Left lobe of liver (tissue), 2 donors: ENCODE measurements around the gene MTSS2. TPM values are rescaled to one million over a fixed set of nuclear protein-coding genes. Genes with fewer than 3 reads are reported as not detected.
A peak's percentile ranks its signal among the peaks of the same experiment; 100 is the strongest.
"Not testable (repeated sequence)": the region's sequence is repeated elsewhere in the genome, so short reads cannot be mapped to it uniquely, and the experiment has no call there.

Experiments used
- ATAC-seq: fragments of 200-7000 bp; cut with Tn5 transposase; one replicate; pipeline ENCODE4 v1.9.1; 2020; ENCODE audit warnings: mild to moderate bottlenecking, moderate library complexity
- DNase-seq: peaks from one replicate; pipeline ENCODE4 v3.0.0-alpha.2; 2020; ENCODE audit warnings: low spot score
- total RNA-seq: library from RNA; stranded (reverse); gene quantifications from one replicate; pipeline ENCODE4 v1.2.1, GENCODE V29; 2021
- donor health status: DM: no; HTN: no; CAD: no; lungs with moderate emphysema.
- donor health status: DM: no; HTN: yes; CAD: no.

MTSS2 gene
- total RNA-seq, 1 donor from 2014 or later = 58.1 TPM

- no peak for ATAC-seq
Measured at GRCh38 chr16:70676675-70677498, 9.0 kb downstream of the MTSS2 start.

GRCh38 chr16:70675851-70676513 is 9.9 kb downstream of the MTSS2 start:
- DNase-seq (no peak), ATAC-seq (peak; percentile 5)

More at GRCh38 chr16:70676675-70677498, 9.0 kb downstream of the MTSS2 start:
- no peak for DNase-seq

- no peak for DNase-seq
- peak; percentile 6 for ATAC-seq
Measured at GRCh38 chr16:70674221-70675014, 11.4 kb downstream of the MTSS2 start.

- not testable (repeated sequence) for DNase-seq
Measured at GRCh38 chr16:70670938-70671337, 14.9 kb downstream of the MTSS2 start.

GRCh38 chr16:70670175-70670574 is 15.7 kb downstream of the MTSS2 start:
- ATAC-seq (no peak), DNase-seq (no peak)

More at GRCh38 chr16:70670938-70671337, 14.9 kb downstream of the MTSS2 start:
- not testable (repeated sequence) for ATAC-seq

- DNase-seq (no peak), ATAC-seq (no peak)
Measured at GRCh38 chr16:70665806-70666735, 19.8 kb downstream of the MTSS2 start.

- peak; percentile 2 for ATAC-seq
- DNase-seq = no peak
Measured at GRCh38 chr16:70665113-70665694, 20.6 kb downstream of the MTSS2 start.

GRCh38 chr16:70664325-70665112 is 21.3 kb downstream of the MTSS2 start:
- no peak for DNase-seq
- peak; percentile 1 for ATAC-seq

- no peak for ATAC-seq
- DNase-seq = no peak
Measured at GRCh38 chr16:70663524-70664324, 22.1 kb downstream of the MTSS2 start.

GRCh38 chr16:70662991-70663523 is 22.8 kb downstream of the MTSS2 start:
- no peak for DNase-seq

GRCh38 chr16:70661918-70662641 is 23.8 kb downstream of the MTSS2 start:
- DNase-seq (no peak), ATAC-seq (peak; percentile 38)

More at GRCh38 chr16:70662991-70663523, 22.8 kb downstream of the MTSS2 start:
- ATAC-seq = no peak

- ATAC-seq = peak; percentile 1
- no peak for DNase-seq
Measured at GRCh38 chr16:70661534-70661917, 24.3 kb downstream of the MTSS2 start.

- ATAC-seq (peak; percentile 24), DNase-seq (no peak)
Measured at GRCh38 chr16:70660672-70661350, 25.0 kb downstream of the MTSS2 start.

GRCh38 chr16:70659953-70660671 is 25.7 kb downstream of the MTSS2 start:
- ATAC-seq (no peak), DNase-seq (no peak)

- DNase-seq (no peak), ATAC-seq (no peak)
Measured at GRCh38 chr16:70659546-70659945, 26.3 kb downstream of the MTSS2 start.

- no peak for ATAC-seq
- DNase-seq = no peak
Measured at GRCh38 chr16:70658921-70659320, 26.9 kb downstream of the MTSS2 start.
